B cell (primary cell): ENCODE results near the gene PTPRN2. TPM values are rescaled to one million over a fixed set of nuclear protein-coding genes. Genes with fewer than 3 reads are reported as not detected.

ENCODE experiments used
- ATAC-seq: fragments of 200-7000 bp; cut with Tn5 transposase; one replicate; pipeline ENCODE4 v1.10.0; 2021; ENCODE audit warnings: low read depth, mild to moderate bottlenecking, moderate number of reproducible peaks, moderate library complexity
- CTCF ChIA-PET: fragments of 350-600 bp; sonication (Branson Sonifier 250); formaldehyde crosslinking; loops from one replicate; lab custom pipeline; 2021; ENCODE audit warnings: antibody characterized with exemption, inconsistent platforms; lab: Charles Lee
- POLR2A ChIA-PET: fragments of 350-600 bp; sonication (Branson Sonifier 250); formaldehyde crosslinking; loops from one replicate; lab custom pipeline; 2021; ENCODE audit warnings: antibody characterized with exemption; lab: Charles Lee
- DNase-seq: peaks from one replicate; pipeline ENCODE4 v3.0.0; 2013
- H2AFZ ChIP-seq: 2 replicates; pipeline ENCODE4 v1.6.1; 2012; ENCODE audit warnings: mild to moderate bottlenecking, low read depth, low read length; ENCODE audit not compliant: insufficient read depth, poor library complexity, severe bottlenecking
- H3K27ac ChIP-seq, 2 donors: 1 replicate in 1 of 2; 2 replicates in 1 of 2; pipeline ENCODE4 v1.5.1; 2012 to 2013; ENCODE audit warnings: low read length in 2 of 2, mild to moderate bottlenecking in 2 of 2, moderate library complexity in 1 of 2
- H3K27me3 ChIP-seq, 4 experiments: fragments of 200-600 bp in 1 of 4; sonication (generic) in 1 of 4; replicated peaks in 1 of 4; 1 replicate in 2 of 4; 2 replicates in 2 of 4; pipeline versions ENCODE4 v1.6.1 to v1.7.0; 2013 to 2016; ENCODE audit warnings: low read length in 3 of 4, mild to moderate bottlenecking in 2 of 4, mixed read lengths in 1 of 4, moderate library complexity in 1 of 4; ENCODE audit not compliant: insufficient read depth in 4 of 4, control insufficient read depth in 3 of 4; ENCODE audit errors: control extremely low read depth in 1 of 4
- H3K36me3 ChIP-seq, 2 experiments: replicated peaks in 1 of 2; 1 replicate in 1 of 2; 2 replicates in 1 of 2; pipeline versions ENCODE4 v1.6.1 to v1.7.1; 2013; ENCODE audit warnings: low read length in 1 of 2; ENCODE audit not compliant: insufficient read depth in 2 of 2, control insufficient read depth in 1 of 2; ENCODE audit errors: control extremely low read depth in 1 of 2, extremely low read depth in 1 of 2
- H3K4me1 ChIP-seq, 2 donors: fragments of 200-600 bp in 1 of 2; sonication (generic) in 1 of 2; 1 replicate in 1 of 2; 2 replicates in 1 of 2; pipeline versions ENCODE4 v1.5.1 to v1.6.1; 2013 to 2017; ENCODE audit warnings: low read length in 2 of 2; ENCODE audit not compliant: control insufficient read depth in 2 of 2, insufficient read depth in 2 of 2
- H3K4me2 ChIP-seq: replicated peaks from 2 replicates; pipeline ENCODE3; 2012; ENCODE audit warnings: mild to moderate bottlenecking, low read depth, low read length; ENCODE audit not compliant: poor library complexity, severe bottlenecking
- H3K4me3 ChIP-seq, 5 experiments: fragments of 200-600 bp in 1 of 5; sonication (generic) in 1 of 5; 1 replicate in 3 of 5; 2 replicates in 2 of 5; pipeline versions ENCODE4 v1.5.1 to v1.7.0; 2011 to 2016; ENCODE audit warnings: low read length in 4 of 5, mild to moderate bottlenecking in 4 of 5, low read depth in 2 of 5, control low read depth in 1 of 5, moderate library complexity in 1 of 5; ENCODE audit not compliant: insufficient read depth in 1 of 5; ENCODE audit errors: control extremely low read depth in 1 of 5, extremely low read depth in 1 of 5
- H3K79me2 ChIP-seq: fragments of 200-600 bp; sonication (generic); one replicate; pipeline ENCODE4 v1.6.0; 2016; ENCODE audit warnings: low read length; ENCODE audit not compliant: control insufficient read depth, insufficient read depth
- H3K9ac ChIP-seq: fragments of 200-600 bp; sonication (generic); 2 replicates; pipeline ENCODE4 v1.6.1; 2017; ENCODE audit warnings: mild to moderate bottlenecking, low read length, moderate library complexity
- H3K9me3 ChIP-seq, 3 donors: one replicate each; pipeline versions ENCODE4 v1.6.1 to v1.7.1; 2013; ENCODE audit warnings: low read length in 2 of 3; ENCODE audit not compliant: control insufficient read depth in 2 of 3, insufficient read depth in 1 of 3; ENCODE audit errors: control extremely low read depth in 1 of 3
- H4K20me1 ChIP-seq: 2 replicates; pipeline ENCODE4 v1.6.0; 2012; ENCODE audit warnings: mild to moderate bottlenecking, low read length; ENCODE audit not compliant: insufficient read depth, control insufficient read depth, poor library complexity, severe bottlenecking
- H3K27ac Mint-ChIP-seq: one replicate; pipeline ENCODE4 v1.8.0; 2021; ENCODE audit warnings: mixed read lengths
- H3K27me3 Mint-ChIP-seq: one replicate; pipeline ENCODE4 v1.8.0; 2021; ENCODE audit warnings: mixed read lengths
- H3K4me1 Mint-ChIP-seq: one replicate; pipeline ENCODE4 v1.8.0; 2021; ENCODE audit warnings: mixed read lengths
- H3K4me3 Mint-ChIP-seq: one replicate; pipeline ENCODE4 v1.8.0; 2021; ENCODE audit warnings: mixed read lengths
- H3K9me3 Mint-ChIP-seq: one replicate; pipeline ENCODE4 v1.8.0; 2022; ENCODE audit warnings: mixed read lengths; ENCODE audit not compliant: insufficient read depth
- EZH2 ChIP-seq: IDR thresholded peaks from 2 replicates; pipeline ENCODE4 v1.6.1; 2012; ENCODE audit warnings: borderline replicate concordance, low read depth, mild to moderate bottlenecking, moderate library complexity, low read length; ENCODE audit not compliant: insufficient read depth, poor library complexity, severe bottlenecking
- WGBS: methylation state at CpG from one replicate; pipeline ENCODE4 v1.1.5; 2013; ENCODE audit warnings: missing lambda C conversion rate; ENCODE audit not compliant: insufficient coverage; 5-methylcytosine and 5-hydroxymethylcytosine counted together
- intact Hi-C: fragments of 100-400 bp; cut with micrococcal nuclease; formaldehyde crosslinking; loops from one replicate; pipeline ENCODE4 v1.10.0; 2022
- polyA plus RNA-seq: library from polyadenylated mRNA; depleted of rRNA; stranded (reverse); fragments of >200 nt; gene quantifications from 2 replicates; pipeline ENCODE4 v1.2.3, GENCODE V29; 2012
- total RNA-seq, 2 donors: library from RNA; stranded (reverse); fragments of 120-200 nt in 1 of 2; gene quantifications; 1 replicate in 1 of 2; 2 replicates in 1 of 2; pipeline versions ENCODE4 v1.2.3 to v1.2.4, GENCODE V29; 2013 to 2022
- TF ChIP-seq, protein P1 (sequence below): fragments of 200-600 bp; IDR thresholded peaks from one replicate; pipeline ENCODE4 v1.8.0; 2022; ENCODE audit warnings: antibody characterized with exemption, mild to moderate bottlenecking

Gene PTPRN2
- total and polyA plus RNA-seq, 2 donors (not counting 1 experiment from before 2014, with no cell fraction given), result 2.0 to 5.0 TPM

DNA sequence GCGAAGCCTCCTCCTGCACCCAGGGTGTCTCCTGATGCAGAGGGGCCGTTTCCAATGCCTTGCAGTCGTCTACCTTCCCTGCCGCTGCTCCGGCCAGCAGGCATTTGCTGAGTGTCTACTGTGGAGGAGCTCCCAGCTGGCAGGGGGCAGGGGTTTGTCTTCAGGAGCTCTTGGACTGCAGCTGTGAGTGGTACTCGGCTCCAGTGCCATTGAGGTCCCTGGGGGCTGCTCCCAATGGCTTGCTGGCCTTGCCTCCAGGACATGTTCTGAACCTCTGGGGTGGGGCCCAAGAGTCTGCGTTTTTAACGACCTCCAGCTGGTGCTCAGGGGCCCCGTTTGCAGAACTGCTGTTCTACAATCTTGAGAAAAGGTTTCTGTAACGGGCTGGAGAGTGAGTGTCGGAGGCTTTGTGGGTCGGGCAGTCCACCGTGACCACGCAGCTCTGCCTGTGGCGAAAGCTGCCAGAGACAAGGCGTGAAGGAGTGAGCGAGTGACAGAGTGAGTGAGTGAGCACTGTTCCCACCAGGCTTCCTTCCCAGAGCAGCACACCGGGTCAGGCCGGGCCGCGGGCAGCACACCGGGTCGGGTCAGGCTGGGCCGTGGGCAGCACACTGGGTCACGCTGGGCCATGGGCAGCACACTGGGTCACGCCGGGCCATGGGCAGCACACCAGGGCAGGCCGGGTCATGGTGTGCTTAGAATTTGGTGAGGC is 520.2 kb downstream of the PTPRN2 start:
- no peak overlapping the region for H3K27ac ChIP-seq
- H3K4me1 Mint-ChIP-seq, result no peaks in the 10 kb centered on the region
- ChIA-PET CTCF (no interaction called here), POLR2A (no interaction called here)
- no peaks in the 10 kb centered on the region for H3K9me3 Mint-ChIP-seq
- ATAC-seq, result no peak
- H3K36me3 ChIP-seq, result no peaks in the 10 kb centered on the region
- 89% methylated on average over 28 of the region's 28 CpGs for WGBS
- no peak for DNase-seq
- H2AFZ ChIP-seq, result no peak overlapping the region
- H3K27me3 ChIP-seq, result no peaks in the 10 kb centered on the region
- H3K9me3 ChIP-seq, result peaks cover 0 to 47% (median 0%) of the 10 kb centered on the region in 3 donors
- no peaks in the 10 kb centered on the region for H3K79me2 ChIP-seq
- H3K4me3 ChIP-seq, result no peak overlapping the region
- no peak overlapping the region for H3K9ac ChIP-seq
- no peaks in the 10 kb centered on the region for H3K27me3 Mint-ChIP-seq
- no peak overlapping the region for H3K4me3 Mint-ChIP-seq
- no peak overlapping the region for H3K27ac Mint-ChIP-seq
- TF ChIP-seq, protein P1, sequence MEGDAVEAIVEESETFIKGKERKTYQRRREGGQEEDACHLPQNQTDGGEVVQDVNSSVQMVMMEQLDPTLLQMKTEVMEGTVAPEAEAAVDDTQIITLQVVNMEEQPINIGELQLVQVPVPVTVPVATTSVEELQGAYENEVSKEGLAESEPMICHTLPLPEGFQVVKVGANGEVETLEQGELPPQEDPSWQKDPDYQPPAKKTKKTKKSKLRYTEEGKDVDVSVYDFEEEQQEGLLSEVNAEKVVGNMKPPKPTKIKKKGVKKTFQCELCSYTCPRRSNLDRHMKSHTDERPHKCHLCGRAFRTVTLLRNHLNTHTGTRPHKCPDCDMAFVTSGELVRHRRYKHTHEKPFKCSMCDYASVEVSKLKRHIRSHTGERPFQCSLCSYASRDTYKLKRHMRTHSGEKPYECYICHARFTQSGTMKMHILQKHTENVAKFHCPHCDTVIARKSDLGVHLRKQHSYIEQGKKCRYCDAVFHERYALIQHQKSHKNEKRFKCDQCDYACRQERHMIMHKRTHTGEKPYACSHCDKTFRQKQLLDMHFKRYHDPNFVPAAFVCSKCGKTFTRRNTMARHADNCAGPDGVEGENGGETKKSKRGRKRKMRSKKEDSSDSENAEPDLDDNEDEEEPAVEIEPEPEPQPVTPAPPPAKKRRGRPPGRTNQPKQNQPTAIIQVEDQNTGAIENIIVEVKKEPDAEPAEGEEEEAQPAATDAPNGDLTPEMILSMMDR, result no peak
- no peak for TF ChIP-seq EZH2
- H4K20me1 ChIP-seq, result no peaks in the 10 kb centered on the region
- H3K4me1 ChIP-seq, result no peaks in the 10 kb centered on the region
- no peak overlapping the region for H3K4me2 ChIP-seq
- intact Hi-C loops, result no loop called here

DNA sequence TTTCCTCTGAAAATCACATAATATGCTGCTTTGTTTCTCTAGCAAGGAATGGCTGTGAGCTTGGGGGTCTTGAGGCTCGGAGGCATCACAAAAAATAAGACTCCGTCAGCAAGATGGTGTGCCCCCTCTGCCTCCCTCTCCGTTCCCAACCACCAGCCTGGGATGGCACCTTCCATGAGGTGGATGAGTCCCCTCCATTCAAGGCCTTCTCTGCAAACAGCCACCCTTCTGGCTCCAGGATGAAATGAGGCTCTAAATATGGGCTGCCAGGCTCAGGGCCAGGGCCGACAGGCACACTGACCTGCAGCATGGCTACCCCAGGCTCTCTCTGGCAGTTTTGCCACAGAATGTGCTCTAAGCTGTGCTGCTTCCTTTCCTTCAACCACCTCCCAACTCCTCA is 521.5 kb downstream of the PTPRN2 start:
- no peak overlapping the region for H3K9ac ChIP-seq
- H3K4me3 ChIP-seq, result no peak overlapping the region
- DNase-seq, result no peak
- ChIA-PET POLR2A (no interaction called here), CTCF (no interaction called here)
- no peaks in the 10 kb centered on the region for H3K27me3 ChIP-seq
- peaks cover 0 to 46% (median 0%) of the 10 kb centered on the region in 3 donors for H3K9me3 ChIP-seq
- no peaks in the 10 kb centered on the region for H3K4me1 ChIP-seq
- TF ChIP-seq, protein P1, result no peak
- no peak for TF ChIP-seq EZH2
- H2AFZ ChIP-seq, result no peak overlapping the region
- Mint-ChIP-seq H3K9me3 (no peaks in the 10 kb centered on the region), H3K4me1 (no peaks in the 10 kb centered on the region), H3K27me3 (no peaks in the 10 kb centered on the region), H3K27ac (no peak overlapping the region), H3K4me3 (no peak overlapping the region)
- no peaks in the 10 kb centered on the region for H4K20me1 ChIP-seq
- no peak overlapping the region for H3K27ac ChIP-seq
- intact Hi-C loops, result no loop called here
- no peak overlapping the region for H3K4me2 ChIP-seq
- WGBS, result 86% methylated on average over 4 of the region's 4 CpGs
- H3K36me3 ChIP-seq, result no peaks in the 10 kb centered on the region
- no peak for ATAC-seq
- H3K79me2 ChIP-seq, result no peaks in the 10 kb centered on the region
